Inflammatory macrophage treated with lipopolysaccharide for 1 hour (primary cell): ENCODE results near the gene TMEM178A.

Experiments used
- DNase-seq, 2 donors: peaks; one replicate each; pipeline ENCODE4 v3.0.0-alpha.2; 2020 to 2022

Gene TMEM178A

GRCh38 chr2:39682066-39682692, 16.5 kb downstream of the TMEM178A start:
- no peak for DNase-seq

- DNase-seq, result no peak
Observed at GRCh38 chr2:39683022-39683699, 17.4 kb downstream of the TMEM178A start.

- DNase-seq, result no peak
Observed at GRCh38 chr2:39684464-39684863, 18.7 kb downstream of the TMEM178A start.

GRCh38 chr2:39685126-39685525, 19.4 kb downstream of the TMEM178A start:
- peak in 1 of 2 donors; percentile 13 for DNase-seq

- DNase-seq, result no peak
Observed at GRCh38 chr2:39686456-39686855, 20.7 kb downstream of the TMEM178A start.

- no peak for DNase-seq
Observed at GRCh38 chr2:39688181-39688580, 22.5 kb downstream of the TMEM178A start.

- DNase-seq, result no peak
Observed at GRCh38 chr2:39689272-39689841, 23.6 kb downstream of the TMEM178A start.

- DNase-seq, result no peak
Observed at GRCh38 chr2:39689876-39690275, 24.2 kb downstream of the TMEM178A start.

GRCh38 chr2:39693245-39693644, 27.5 kb downstream of the TMEM178A start:
- DNase-seq, result no peak

- DNase-seq, result no peak
Observed at GRCh38 chr2:39696101-39696553, 30.4 kb downstream of the TMEM178A start.

- DNase-seq, result peak; percentile 17 to 22
Observed at GRCh38 chr2:39696838-39697237, 31.1 kb downstream of the TMEM178A start.

GRCh38 chr2:39697454-39697853, 31.7 kb downstream of the TMEM178A start:
- no peak for DNase-seq

GRCh38 chr2:39701137-39701536, 35.4 kb downstream of the TMEM178A start:
- DNase-seq, result no peak

GRCh38 chr2:39703181-39703872, 37.6 kb downstream of the TMEM178A start:
- no peak for DNase-seq

- DNase-seq, result no peak
Observed at GRCh38 chr2:39704540-39704939, 38.8 kb downstream of the TMEM178A start.

GRCh38 chr2:39705638-39706037, 39.9 kb downstream of the TMEM178A start:
- DNase-seq, result no peak

GRCh38 chr2:39706312-39706711, 40.6 kb downstream of the TMEM178A start:
- DNase-seq, result no peak

- DNase-seq, result no peak
Observed at GRCh38 chr2:39706945-39707344, 41.2 kb downstream of the TMEM178A start.

GRCh38 chr2:39708003-39708402, 42.3 kb downstream of the TMEM178A start:
- no peak for DNase-seq

GRCh38 chr2:39710807-39711206, 45.1 kb downstream of the TMEM178A start:
- no peak for DNase-seq

- no peak for DNase-seq
Observed at GRCh38 chr2:39712953-39713352, 47.2 kb downstream of the TMEM178A start.

- no peak for DNase-seq
Observed at GRCh38 chr2:39715095-39715494, 49.4 kb downstream of the TMEM178A start.

GRCh38 chr2:39715822-39716221, 50.1 kb downstream of the TMEM178A start:
- no peak for DNase-seq

GRCh38 chr2:39717067-39717466, 51.4 kb downstream of the TMEM178A start:
- DNase-seq, result no peak
